GM10847 (cell line): Measurements from ENCODE around the gene TMEM63A.

Experiments used
- POLR2A ChIP-seq: IDR thresholded peaks from 2 replicates; pipeline ENCODE4 v1.6.1; 2011; ENCODE audit not compliant: insufficient read length; ENCODE audit errors: extremely low read depth

TMEM63A gene

GRCh38 chr1:225861834-225862580 is 20.2 kb downstream of the TMEM63A start:
- TF ChIP-seq POLR2A: no peak

GRCh38 chr1:225860876-225861441 is 21.2 kb downstream of the TMEM63A start:
- no peak for TF ChIP-seq POLR2A

- no peak for TF ChIP-seq POLR2A
Measured at GRCh38 chr1:225860107-225860506, 22.1 kb downstream of the TMEM63A start.

GRCh38 chr1:225859151-225859550 is 23.0 kb downstream of the TMEM63A start:
- TF ChIP-seq POLR2A: no peak

- no peak for TF ChIP-seq POLR2A
Measured at GRCh38 chr1:225857256-225857655, 24.9 kb downstream of the TMEM63A start.

GRCh38 chr1:225855503-225856300 is 26.5 kb downstream of the TMEM63A start:
- no peak for TF ChIP-seq POLR2A

- no peak for TF ChIP-seq POLR2A
Measured at GRCh38 chr1:225853441-225853840, 28.7 kb downstream of the TMEM63A start.

- no peak for TF ChIP-seq POLR2A
Measured at GRCh38 chr1:225852413-225853124, 29.6 kb downstream of the TMEM63A start.

GRCh38 chr1:225851805-225852204 is 30.4 kb downstream of the TMEM63A start:
- no peak for TF ChIP-seq POLR2A

- no peak for TF ChIP-seq POLR2A
Measured at GRCh38 chr1:225850370-225850769, 31.8 kb downstream of the TMEM63A start.

- no peak for TF ChIP-seq POLR2A
Measured at GRCh38 chr1:225849925-225850324, 32.3 kb downstream of the TMEM63A start.

GRCh38 chr1:225848030-225848955 is 33.9 kb downstream of the TMEM63A start:
- no peak for TF ChIP-seq POLR2A

GRCh38 chr1:225847610-225848009 is 34.6 kb downstream of the TMEM63A start:
- TF ChIP-seq POLR2A: no peak
